OCI-LY3 (cell line): ENCODE results near the gene NUDT11.

Source experiments
- EZH2phosphoT487 ChIP-seq: fragments of 200-600 bp; shearing (Covaris generic); IDR thresholded peaks from 2 replicates; pipeline ENCODE4 v1.6.1; 2018; ENCODE audit warnings: antibody characterized with exemption, mixed run types, low read depth
- TF ChIP-seq, protein P1 (sequence below): fragments of 200-600, 300-600 bp; sonication (generic); IDR thresholded peaks from 2 replicates; pipeline ENCODE4 v1.5.1; 2014; ENCODE audit warnings: antibody characterized with exemption, low read length, low read depth

DNA sequence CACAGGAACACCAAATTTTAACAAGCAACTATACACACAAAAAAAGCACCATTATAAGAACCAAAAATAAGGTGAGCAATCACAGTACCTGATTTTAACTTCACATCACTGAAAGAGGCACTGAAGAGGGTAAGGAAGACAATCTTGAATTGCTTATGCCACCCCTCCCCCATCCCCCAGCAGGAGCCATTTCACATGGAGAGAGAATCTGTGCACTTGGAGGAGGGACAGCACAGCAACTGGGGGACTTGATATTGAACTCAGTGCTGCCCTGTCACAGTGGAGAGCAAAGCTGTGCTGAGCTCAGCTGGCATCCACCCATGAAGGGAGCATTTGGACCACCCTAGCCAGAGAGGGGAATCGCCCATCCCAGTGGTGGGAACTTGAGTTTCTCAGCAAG, 56.0 kb downstream of the NUDT11 start:
- TF ChIP-seq, protein P1, sequence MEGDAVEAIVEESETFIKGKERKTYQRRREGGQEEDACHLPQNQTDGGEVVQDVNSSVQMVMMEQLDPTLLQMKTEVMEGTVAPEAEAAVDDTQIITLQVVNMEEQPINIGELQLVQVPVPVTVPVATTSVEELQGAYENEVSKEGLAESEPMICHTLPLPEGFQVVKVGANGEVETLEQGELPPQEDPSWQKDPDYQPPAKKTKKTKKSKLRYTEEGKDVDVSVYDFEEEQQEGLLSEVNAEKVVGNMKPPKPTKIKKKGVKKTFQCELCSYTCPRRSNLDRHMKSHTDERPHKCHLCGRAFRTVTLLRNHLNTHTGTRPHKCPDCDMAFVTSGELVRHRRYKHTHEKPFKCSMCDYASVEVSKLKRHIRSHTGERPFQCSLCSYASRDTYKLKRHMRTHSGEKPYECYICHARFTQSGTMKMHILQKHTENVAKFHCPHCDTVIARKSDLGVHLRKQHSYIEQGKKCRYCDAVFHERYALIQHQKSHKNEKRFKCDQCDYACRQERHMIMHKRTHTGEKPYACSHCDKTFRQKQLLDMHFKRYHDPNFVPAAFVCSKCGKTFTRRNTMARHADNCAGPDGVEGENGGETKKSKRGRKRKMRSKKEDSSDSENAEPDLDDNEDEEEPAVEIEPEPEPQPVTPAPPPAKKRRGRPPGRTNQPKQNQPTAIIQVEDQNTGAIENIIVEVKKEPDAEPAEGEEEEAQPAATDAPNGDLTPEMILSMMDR, result no peak
- no peak for TF ChIP-seq EZH2phosphoT487
